GM19023 (cell line): ENCODE measurements around the gene TECTB.

ENCODE experiments used
- ATAC-seq: cut with Tn5 transposase; IDR thresholded peaks from one replicate; pipeline ENCODE4 v1.9.1; 2021; ENCODE audit warnings: mild to moderate bottlenecking, moderate library complexity; ENCODE audit not compliant: unreplicated experiment

Gene TECTB

GRCh38 chr10:112304267-112304859 lies 21.2 kb downstream of the TECTB start:
- ATAC-seq = no peak

- peak; percentile 63 for ATAC-seq
Measured at GRCh38 chr10:112307358-112308124, 24.3 kb downstream of the TECTB start.

DNA sequence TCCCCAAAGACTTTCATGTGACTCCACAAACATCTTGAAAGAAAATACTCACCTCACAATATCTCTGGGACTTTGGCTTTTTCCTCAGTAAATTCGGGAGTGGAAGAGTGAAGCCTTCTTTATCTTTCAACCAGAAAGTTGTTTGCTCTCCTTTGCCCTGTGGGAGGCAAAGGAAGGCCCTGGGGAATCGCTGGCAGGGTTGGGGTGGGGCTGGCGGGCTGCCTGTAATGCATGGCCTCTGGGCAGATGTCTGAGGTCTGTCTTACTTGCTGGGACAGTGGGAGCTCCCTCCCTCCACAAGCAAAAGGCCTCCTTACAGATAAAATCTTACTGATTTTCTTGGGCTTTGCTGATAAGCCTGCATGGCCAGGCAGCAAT lies 24.9 kb downstream of the TECTB start:
- ATAC-seq = no peak

GRCh38 chr10:112311481-112311880 lies 28.3 kb downstream of the TECTB start:
- ATAC-seq = no peak

DNA sequence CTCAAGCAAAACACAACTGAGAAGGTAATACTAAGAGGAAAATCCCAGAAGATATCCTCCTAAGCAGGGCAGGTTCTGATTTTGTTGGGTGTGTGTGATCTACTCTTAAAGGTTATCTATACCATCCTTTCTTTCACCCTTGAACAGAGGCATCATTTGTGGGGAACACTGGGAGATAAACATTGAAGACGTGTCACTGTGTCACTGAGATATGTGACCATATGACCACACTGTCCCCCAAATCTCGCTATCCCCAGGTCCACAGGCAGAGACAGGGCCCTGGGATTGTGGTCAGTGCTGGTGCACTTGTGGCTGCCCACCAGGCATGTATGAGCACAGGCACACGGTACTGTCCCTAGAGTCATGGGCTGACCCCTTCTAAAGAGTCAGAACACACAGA lies 30.0 kb downstream of the TECTB start:
- no peak for ATAC-seq

GRCh38 chr10:112313911-112314310 lies 30.7 kb downstream of the TECTB start:
- ATAC-seq = no peak

GRCh38 chr10:112314822-112315474 lies 31.7 kb downstream of the TECTB start:
- ATAC-seq = peak; percentile 94

- no peak for ATAC-seq
Measured at GRCh38 chr10:112327678-112328077, 44.5 kb downstream of the TECTB start.

GRCh38 chr10:112330162-112330561 lies 47.0 kb downstream of the TECTB start:
- no peak for ATAC-seq

DNA sequence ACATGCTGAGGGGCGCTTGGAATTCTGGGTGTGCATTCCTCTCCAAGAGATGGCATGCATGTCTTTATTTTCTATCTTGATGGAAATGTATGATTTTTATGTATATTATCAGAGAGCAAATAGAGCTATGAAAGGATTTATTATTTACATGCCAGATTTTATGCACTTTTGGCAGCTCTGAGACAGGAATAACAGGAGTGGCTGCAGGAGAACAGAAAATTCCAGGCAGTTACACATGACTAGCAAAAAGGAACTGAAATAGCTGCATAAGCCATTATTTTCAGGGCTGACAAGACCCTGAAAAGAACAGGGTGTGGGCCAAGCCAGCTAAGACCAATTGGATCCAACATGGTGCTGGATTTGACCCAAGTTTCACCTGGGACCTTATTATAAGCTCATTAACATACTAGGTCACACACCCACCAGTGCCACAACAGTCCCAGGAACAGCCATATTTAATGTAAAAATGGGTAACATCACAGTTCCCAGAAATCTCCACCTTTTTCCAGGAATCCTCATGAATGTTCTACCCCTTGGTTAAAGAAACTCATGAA lies 47.5 kb downstream of the TECTB start:
- no peak for ATAC-seq

DNA sequence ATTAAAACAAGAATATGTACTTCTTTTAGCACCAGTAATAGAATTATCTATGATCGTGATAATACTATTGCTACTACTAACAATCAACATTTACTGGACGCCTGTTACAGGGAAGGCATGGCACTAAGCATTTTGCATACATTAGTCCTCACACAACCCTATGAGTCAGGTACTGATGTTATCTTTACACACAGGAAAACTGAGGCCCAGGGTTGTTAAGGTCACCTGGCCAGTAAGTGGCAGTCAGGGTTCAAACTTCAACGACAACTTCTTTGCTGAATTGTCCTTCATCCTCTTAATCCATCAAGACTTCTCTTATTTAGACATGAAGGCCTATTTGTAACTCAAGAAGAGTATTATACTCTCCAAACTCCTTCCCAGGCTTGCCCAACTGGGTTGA lies 48.8 kb downstream of the TECTB start:
- no peak for ATAC-seq

- ATAC-seq = no peak
Measured at GRCh38 chr10:112332509-112333228, 49.5 kb downstream of the TECTB start.

- no peak for ATAC-seq
Measured at GRCh38 chr10:112333452-112333851, 50.3 kb downstream of the TECTB start.

DNA sequence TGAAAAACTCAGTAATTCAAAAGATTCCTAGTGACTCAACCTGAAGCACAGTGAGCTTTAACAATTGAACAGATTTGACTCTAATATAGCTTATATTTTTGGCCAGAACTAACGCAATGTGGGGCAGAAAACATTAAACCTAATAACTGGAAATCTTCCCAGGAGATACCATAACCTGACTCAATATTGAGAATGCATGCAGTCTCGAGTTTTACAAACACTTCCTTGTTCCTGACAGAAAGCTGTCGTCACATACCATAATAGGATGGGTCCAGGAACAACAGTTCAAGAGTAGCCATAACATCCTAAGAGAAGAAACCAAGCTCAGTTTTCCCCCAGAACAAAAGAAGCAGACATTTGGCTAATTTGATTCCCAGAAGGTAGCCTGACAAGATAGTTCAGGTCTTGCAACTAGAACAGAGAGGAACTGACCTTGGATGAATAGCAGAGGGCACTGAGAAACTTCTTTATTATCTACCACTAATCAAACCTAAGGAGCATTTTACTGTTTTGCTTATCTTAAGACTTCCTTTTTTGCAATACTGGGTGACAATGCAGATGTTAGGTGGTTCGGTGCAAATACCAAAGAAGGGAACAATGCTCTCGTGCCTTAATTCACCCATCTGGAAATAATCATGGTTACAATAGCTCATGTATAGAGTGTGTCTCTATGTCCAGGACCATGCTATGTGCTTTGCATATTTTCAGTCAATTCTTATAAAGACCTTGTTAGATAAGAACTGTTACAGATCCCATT lies 52.1 kb downstream of the TECTB start:
- no peak for ATAC-seq

DNA sequence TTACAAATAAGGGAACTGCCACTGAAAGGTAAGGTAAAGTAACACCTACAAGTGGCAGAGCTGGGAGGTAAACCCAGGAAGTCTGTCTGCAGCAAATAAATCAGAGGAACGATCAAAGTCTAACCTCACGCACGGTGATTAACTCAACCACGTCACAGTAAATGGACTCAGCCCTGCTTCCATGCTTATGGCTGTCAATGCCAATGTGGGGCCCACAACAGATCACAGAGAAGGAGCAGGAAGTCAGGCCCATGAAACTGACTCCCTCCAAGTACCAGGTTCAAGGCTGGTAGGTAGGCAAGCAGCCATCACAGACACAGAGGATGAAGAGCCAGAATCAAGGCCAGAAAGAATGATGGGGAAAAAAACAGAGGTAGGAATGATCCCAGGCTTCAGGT lies 52.7 kb downstream of the TECTB start:
- ATAC-seq = no peak

DNA sequence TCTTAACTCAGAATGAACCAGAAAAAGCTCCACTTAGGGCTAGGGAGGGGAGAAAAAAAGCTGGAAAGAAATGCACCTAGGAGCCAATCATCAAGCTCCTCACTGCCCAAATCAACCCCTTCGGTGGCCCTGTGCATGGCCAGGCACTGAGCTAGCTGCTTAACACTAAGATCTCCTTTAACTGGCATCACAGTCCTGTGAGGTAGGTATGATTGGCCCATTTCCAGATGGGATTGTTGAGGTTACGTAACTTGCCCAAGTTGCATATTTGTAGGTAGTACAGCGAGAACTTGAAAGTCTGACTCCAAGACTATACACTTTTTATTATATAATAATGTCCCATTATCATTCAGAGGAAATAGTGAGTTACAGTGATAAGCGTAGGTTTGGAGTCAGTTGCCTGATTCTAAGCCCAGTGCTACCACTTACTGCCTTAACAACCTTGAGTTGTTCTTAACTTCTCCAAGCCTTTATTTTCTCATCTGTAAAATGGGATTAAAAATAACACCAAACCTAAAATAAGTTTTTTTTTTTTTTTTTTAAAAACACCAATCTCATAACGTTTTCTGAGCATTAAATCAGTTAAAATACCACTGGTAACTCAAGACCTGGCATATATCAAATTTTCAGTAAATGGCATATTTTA lies 53.5 kb downstream of the TECTB start:
- no peak for ATAC-seq

- no peak for ATAC-seq
Measured at GRCh38 chr10:112338957-112339356, 55.8 kb downstream of the TECTB start.

- ATAC-seq = no peak
Measured at GRCh38 chr10:112340601-112341000, 57.4 kb downstream of the TECTB start.

GRCh38 chr10:112343056-112343806 lies 60.0 kb downstream of the TECTB start:
- ATAC-seq = no peak
